GM23338 (cell line): ENCODE measurements around the gene ENPP7. TPM values are rescaled to one million over a fixed set of nuclear protein-coding genes. Genes with fewer than 3 reads are reported as not detected.

Experiments
- ATAC-seq: fragments of 200-7000 bp; cut with Tn5 transposase; 3 replicates; pipeline ENCODE4 v1.9.1; 2020
- DNase-seq: peaks from one replicate; pipeline ENCODE4 v3.0.0-alpha.2; 2015; ENCODE audit warnings: low spot score
- H2AFZ ChIP-seq: fragments of 200-600 bp; sonication (generic); 2 replicates; pipeline ENCODE4 v1.8.0; 2016; ENCODE audit warnings: antibody characterized with exemption, mild to moderate bottlenecking, moderate library complexity
- H3F3A ChIP-seq: fragments of 200-600 bp; sonication (generic); replicated peaks from 2 replicates; pipeline ENCODE4 v1.8.0; 2017; ENCODE audit warnings: antibody characterized with exemption, mixed run types, low read depth
- H3K27ac ChIP-seq: fragments of 200-600 bp; sonication (generic); 2 replicates; pipeline ENCODE4 v1.6.1; 2016; ENCODE audit warnings: low read depth
- H3K27me3 ChIP-seq: fragments of 200-600 bp; sonication (generic); 2 replicates; pipeline ENCODE4 v1.8.0; 2016; ENCODE audit warnings: mild to moderate bottlenecking, mixed run types, moderate library complexity; ENCODE audit not compliant: insufficient read depth
- H3K36me3 ChIP-seq: fragments of 200-600 bp; sonication (generic); 2 replicates; pipeline ENCODE4 v1.8.0; 2016; ENCODE audit warnings: mild to moderate bottlenecking; ENCODE audit not compliant: insufficient read depth
- H3K4me1 ChIP-seq: fragments of 200-600 bp; sonication (generic); 2 replicates; pipeline ENCODE4 v1.8.0; 2016; ENCODE audit warnings: mild to moderate bottlenecking, moderate library complexity; ENCODE audit not compliant: insufficient read depth
- H3K4me2 ChIP-seq: fragments of 200-600 bp; sonication (generic); 2 replicates; pipeline ENCODE4 v1.7.1; 2017; ENCODE audit warnings: mixed run types
- H3K4me3 ChIP-seq: fragments of 200-600 bp; sonication (generic); 2 replicates; pipeline ENCODE4 v1.6.1; 2016; ENCODE audit warnings: mixed run types
- H3K79me2 ChIP-seq: fragments of 200-600 bp; sonication (generic); replicated peaks from 2 replicates; pipeline ENCODE4 v1.8.0; 2017; ENCODE audit warnings: mild to moderate bottlenecking; ENCODE audit not compliant: insufficient read depth
- H3K9me2 ChIP-seq: fragments of 200-600 bp; sonication (generic); 2 replicates; pipeline ENCODE4 v1.8.0; 2017; ENCODE audit not compliant: insufficient read depth
- H4K20me1 ChIP-seq: fragments of 200-600 bp; sonication (generic); replicated peaks from 2 replicates; pipeline ENCODE4 v1.8.0; 2017; ENCODE audit warnings: mild to moderate bottlenecking; ENCODE audit not compliant: insufficient read depth
- H3K27ac Mint-ChIP-seq: 2 replicates; pipeline ENCODE4 v1.8.0; 2020; ENCODE audit warnings: inconsistent platforms, mild to moderate bottlenecking, moderate library complexity, mixed read lengths
- H3K27me3 Mint-ChIP-seq: 3 replicates; pipeline ENCODE4 v1.8.0; 2022; ENCODE audit warnings: low read depth, mild to moderate bottlenecking, moderate library complexity, mixed read lengths, inconsistent platforms; ENCODE audit not compliant: insufficient read depth, poor library complexity
- H3K36me3 Mint-ChIP-seq: 3 replicates; pipeline ENCODE4 v1.8.0; 2021; ENCODE audit warnings: low read depth, mild to moderate bottlenecking, inconsistent platforms, moderate library complexity, mixed read lengths
- H3K4me1 Mint-ChIP-seq: 3 replicates; pipeline ENCODE4 v1.8.0; 2020; ENCODE audit warnings: mild to moderate bottlenecking, inconsistent platforms, mixed read lengths
- H3K4me3 Mint-ChIP-seq: 3 replicates; pipeline ENCODE4 v1.8.0; 2021; ENCODE audit warnings: moderate library complexity, mild to moderate bottlenecking, inconsistent platforms, mixed read lengths
- H3K9me3 Mint-ChIP-seq: 3 replicates; pipeline ENCODE4 v1.8.0; 2020; ENCODE audit warnings: moderate library complexity, mild to moderate bottlenecking, inconsistent platforms, mixed read lengths
- CREB1 ChIP-seq: fragments of 250-450 bp; sonication (Bioruptor Pico); IDR thresholded peaks from 2 replicates; pipeline ENCODE4 v1.5.0; 2020; ENCODE audit warnings: low read depth, mild to moderate bottlenecking, moderate library complexity
- JUNB ChIP-seq: IDR thresholded peaks from one replicate; pipeline ENCODE4 v1.6.1; 2016; ENCODE audit warnings: antibody characterized with exemption; ENCODE audit not compliant: unreplicated experiment
- NANOG ChIP-seq: IDR thresholded peaks from 2 replicates; pipeline ENCODE4 v1.6.1; 2016; ENCODE audit warnings: antibody characterized with exemption, borderline replicate concordance
- POLR2AphosphoS5 ChIP-seq: IDR thresholded peaks from 2 replicates; pipeline ENCODE4 v1.6.1; 2016; ENCODE audit warnings: antibody characterized with exemption, low read depth
- STAT1 ChIP-seq: IDR thresholded peaks from one replicate; pipeline ENCODE4 v1.6.1; 2016; ENCODE audit warnings: antibody characterized with exemption; ENCODE audit not compliant: unreplicated experiment
- ZNF114 ChIP-seq: fragments of 250-450 bp; sonication (Bioruptor Pico); IDR thresholded peaks from 2 replicates; pipeline ENCODE4 v1.5.0; 2020; ENCODE audit warnings: mild to moderate bottlenecking, moderate library complexity
- ZNF331 ChIP-seq: fragments of 250-450 bp; sonication (Bioruptor Pico); IDR thresholded peaks from 2 replicates; pipeline ENCODE4 v1.5.0; 2020; ENCODE audit warnings: low read depth, mild to moderate bottlenecking, moderate library complexity
- polyA plus RNA-seq: library from polyadenylated mRNA; unstranded; fragments of >200 nt; fragmentation: Nextera tagmentation; extraction: Ambion mirVana; gene quantifications from 2 replicates; pipeline ENCODE4 v1.2.1, GENCODE V29; 2016
- total RNA-seq: library from RNA; depleted of rRNA; stranded (reverse); fragments of >200 nt; shearing (Covaris generic); gene quantifications from 2 replicates; pipeline ENCODE4 v1.2.3, GENCODE V29; 2014
- TF ChIP-seq, protein P1 (sequence below), 2 experiments: fragments of 200-600 bp in 1 of 2; sonication (generic) in 1 of 2; conservative IDR thresholded peaks; 2 replicates each; pipeline versions ENCODE4 v1.5.1 to v1.6.1; 2016 to 2017; ENCODE audit warnings: antibody characterized with exemption in 2 of 2, low read depth in 2 of 2, mild to moderate bottlenecking in 2 of 2, moderate library complexity in 1 of 2
- TF ChIP-seq, protein P2 (sequence below): IDR thresholded peaks from 2 replicates; pipeline ENCODE4 v1.6.1; 2016; ENCODE audit warnings: antibody characterized with exemption
- TF ChIP-seq, protein P3 (sequence below): IDR thresholded peaks from one replicate; pipeline ENCODE4 v1.6.1; 2018; ENCODE audit warnings: antibody characterized with exemption; ENCODE audit not compliant: unreplicated experiment

Gene ENPP7
- total and polyA plus RNA-seq, 2 experiments from 2014 or later = not detected

DNA sequence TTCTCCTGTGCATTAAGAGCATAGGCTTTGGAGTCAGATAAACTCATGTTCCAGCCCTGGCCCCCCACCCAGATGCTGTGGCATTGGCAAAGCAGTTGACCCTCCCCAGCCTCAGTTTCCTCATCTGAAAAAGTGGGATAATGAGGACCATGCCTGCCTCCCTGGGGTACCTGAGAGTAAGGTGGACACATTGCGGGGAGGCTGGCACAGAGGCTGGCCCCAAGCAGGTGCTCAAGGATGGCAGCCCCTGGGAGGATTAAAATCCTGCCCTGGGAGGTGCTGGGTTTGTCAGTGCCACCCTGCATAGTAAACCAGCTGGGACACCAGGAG, 11.8 kb downstream of the ENPP7 start:
- DNase-seq = no peak
- H4K20me1 ChIP-seq = no peaks in the 10 kb centered on the region; the same call in 1 of the 2 replicates
- H3K4me1 Mint-ChIP-seq = peaks cover 12% of the 10 kb centered on the region
- H3K36me3 ChIP-seq = no peaks in the 10 kb centered on the region
- no peak overlapping the region for H3K27ac ChIP-seq
- H3K9me3 Mint-ChIP-seq = no peaks in the 10 kb centered on the region
- peaks cover 57% of the 10 kb centered on the region for H3K27me3 ChIP-seq
- H3K4me2 ChIP-seq = no peak overlapping the region; the same call in 1 of the 2 replicates
- H3K4me3 Mint-ChIP-seq = no peak overlapping the region
- H3K27me3 Mint-ChIP-seq = peaks cover 72% of the 10 kb centered on the region
- H3K79me2 ChIP-seq = no peaks in the 10 kb centered on the region
- no peak overlapping the region; the same call in 1 of the 2 replicates for H2AFZ ChIP-seq
- no peaks in the 10 kb centered on the region for H3K36me3 Mint-ChIP-seq
- H3K9me2 ChIP-seq = no peaks in the 10 kb centered on the region
- no peak for ATAC-seq
- peaks cover 10% of the 10 kb centered on the region for H3K4me1 ChIP-seq
- no peak overlapping the region for H3K27ac Mint-ChIP-seq
- no peak overlapping the region for H3K4me3 ChIP-seq
- peaks cover 12% of the 10 kb centered on the region for H3F3A ChIP-seq
- TF ChIP-seq NANOG = no peak
- TF ChIP-seq STAT1 = no peak

GRCh38 chr17:79742951-79743476, 12.3 kb downstream of the ENPP7 start:
- Histone ChIP-seq H3K4me1 (peaks cover 10% of the 10 kb centered on the region), H3K27ac (no peak overlapping the region), H4K20me1 (no peaks in the 10 kb centered on the region; the same call in 1 of the 2 replicates), H3F3A (peaks cover 12% of the 10 kb centered on the region), H3K4me2 (no peak overlapping the region), H3K9me2 (no peaks in the 10 kb centered on the region), H2AFZ (no peak overlapping the region), H3K36me3 (no peaks in the 10 kb centered on the region), H3K27me3 (peaks cover 61% of the 10 kb centered on the region), H3K79me2 (no peaks in the 10 kb centered on the region), H3K4me3 (no peak overlapping the region)
- H3K9me3 Mint-ChIP-seq = no peaks in the 10 kb centered on the region
- peaks cover 75% of the 10 kb centered on the region for H3K27me3 Mint-ChIP-seq
- H3K36me3 Mint-ChIP-seq = no peaks in the 10 kb centered on the region; the same call in 2 of the 3 replicates
- no peak overlapping the region for H3K27ac Mint-ChIP-seq
- no peak for DNase-seq
- H3K4me3 Mint-ChIP-seq = no peak overlapping the region
- no peak for ATAC-seq
- peaks cover 15% of the 10 kb centered on the region for H3K4me1 Mint-ChIP-seq
- no peak for TF ChIP-seq STAT1
- TF ChIP-seq, protein P1, sequence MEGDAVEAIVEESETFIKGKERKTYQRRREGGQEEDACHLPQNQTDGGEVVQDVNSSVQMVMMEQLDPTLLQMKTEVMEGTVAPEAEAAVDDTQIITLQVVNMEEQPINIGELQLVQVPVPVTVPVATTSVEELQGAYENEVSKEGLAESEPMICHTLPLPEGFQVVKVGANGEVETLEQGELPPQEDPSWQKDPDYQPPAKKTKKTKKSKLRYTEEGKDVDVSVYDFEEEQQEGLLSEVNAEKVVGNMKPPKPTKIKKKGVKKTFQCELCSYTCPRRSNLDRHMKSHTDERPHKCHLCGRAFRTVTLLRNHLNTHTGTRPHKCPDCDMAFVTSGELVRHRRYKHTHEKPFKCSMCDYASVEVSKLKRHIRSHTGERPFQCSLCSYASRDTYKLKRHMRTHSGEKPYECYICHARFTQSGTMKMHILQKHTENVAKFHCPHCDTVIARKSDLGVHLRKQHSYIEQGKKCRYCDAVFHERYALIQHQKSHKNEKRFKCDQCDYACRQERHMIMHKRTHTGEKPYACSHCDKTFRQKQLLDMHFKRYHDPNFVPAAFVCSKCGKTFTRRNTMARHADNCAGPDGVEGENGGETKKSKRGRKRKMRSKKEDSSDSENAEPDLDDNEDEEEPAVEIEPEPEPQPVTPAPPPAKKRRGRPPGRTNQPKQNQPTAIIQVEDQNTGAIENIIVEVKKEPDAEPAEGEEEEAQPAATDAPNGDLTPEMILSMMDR (conservative IDR thresholded peaks at IDR 0.05; ENCODE audit: low read depth in 2 of 2) = no peak
- TF ChIP-seq, protein P2, sequence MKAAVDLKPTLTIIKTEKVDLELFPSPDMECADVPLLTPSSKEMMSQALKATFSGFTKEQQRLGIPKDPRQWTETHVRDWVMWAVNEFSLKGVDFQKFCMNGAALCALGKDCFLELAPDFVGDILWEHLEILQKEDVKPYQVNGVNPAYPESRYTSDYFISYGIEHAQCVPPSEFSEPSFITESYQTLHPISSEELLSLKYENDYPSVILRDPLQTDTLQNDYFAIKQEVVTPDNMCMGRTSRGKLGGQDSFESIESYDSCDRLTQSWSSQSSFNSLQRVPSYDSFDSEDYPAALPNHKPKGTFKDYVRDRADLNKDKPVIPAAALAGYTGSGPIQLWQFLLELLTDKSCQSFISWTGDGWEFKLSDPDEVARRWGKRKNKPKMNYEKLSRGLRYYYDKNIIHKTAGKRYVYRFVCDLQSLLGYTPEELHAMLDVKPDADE = no peak
- TF ChIP-seq, protein P3, sequence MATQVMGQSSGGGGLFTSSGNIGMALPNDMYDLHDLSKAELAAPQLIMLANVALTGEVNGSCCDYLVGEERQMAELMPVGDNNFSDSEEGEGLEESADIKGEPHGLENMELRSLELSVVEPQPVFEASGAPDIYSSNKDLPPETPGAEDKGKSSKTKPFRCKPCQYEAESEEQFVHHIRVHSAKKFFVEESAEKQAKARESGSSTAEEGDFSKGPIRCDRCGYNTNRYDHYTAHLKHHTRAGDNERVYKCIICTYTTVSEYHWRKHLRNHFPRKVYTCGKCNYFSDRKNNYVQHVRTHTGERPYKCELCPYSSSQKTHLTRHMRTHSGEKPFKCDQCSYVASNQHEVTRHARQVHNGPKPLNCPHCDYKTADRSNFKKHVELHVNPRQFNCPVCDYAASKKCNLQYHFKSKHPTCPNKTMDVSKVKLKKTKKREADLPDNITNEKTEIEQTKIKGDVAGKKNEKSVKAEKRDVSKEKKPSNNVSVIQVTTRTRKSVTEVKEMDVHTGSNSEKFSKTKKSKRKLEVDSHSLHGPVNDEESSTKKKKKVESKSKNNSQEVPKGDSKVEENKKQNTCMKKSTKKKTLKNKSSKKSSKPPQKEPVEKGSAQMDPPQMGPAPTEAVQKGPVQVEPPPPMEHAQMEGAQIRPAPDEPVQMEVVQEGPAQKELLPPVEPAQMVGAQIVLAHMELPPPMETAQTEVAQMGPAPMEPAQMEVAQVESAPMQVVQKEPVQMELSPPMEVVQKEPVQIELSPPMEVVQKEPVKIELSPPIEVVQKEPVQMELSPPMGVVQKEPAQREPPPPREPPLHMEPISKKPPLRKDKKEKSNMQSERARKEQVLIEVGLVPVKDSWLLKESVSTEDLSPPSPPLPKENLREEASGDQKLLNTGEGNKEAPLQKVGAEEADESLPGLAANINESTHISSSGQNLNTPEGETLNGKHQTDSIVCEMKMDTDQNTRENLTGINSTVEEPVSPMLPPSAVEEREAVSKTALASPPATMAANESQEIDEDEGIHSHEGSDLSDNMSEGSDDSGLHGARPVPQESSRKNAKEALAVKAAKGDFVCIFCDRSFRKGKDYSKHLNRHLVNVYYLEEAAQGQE = no peak
- TF ChIP-seq ZNF114 = no peak
- no peak for TF ChIP-seq CREB1 (CRISPR knock-in tag)
- no peak for TF ChIP-seq NANOG
- TF ChIP-seq JUNB = no peak
- TF ChIP-seq POLR2AphosphoS5 = no peak
- no peak for TF ChIP-seq ZNF331
